Measurements from ENCODE around the gene PTPRS.

DNA sequence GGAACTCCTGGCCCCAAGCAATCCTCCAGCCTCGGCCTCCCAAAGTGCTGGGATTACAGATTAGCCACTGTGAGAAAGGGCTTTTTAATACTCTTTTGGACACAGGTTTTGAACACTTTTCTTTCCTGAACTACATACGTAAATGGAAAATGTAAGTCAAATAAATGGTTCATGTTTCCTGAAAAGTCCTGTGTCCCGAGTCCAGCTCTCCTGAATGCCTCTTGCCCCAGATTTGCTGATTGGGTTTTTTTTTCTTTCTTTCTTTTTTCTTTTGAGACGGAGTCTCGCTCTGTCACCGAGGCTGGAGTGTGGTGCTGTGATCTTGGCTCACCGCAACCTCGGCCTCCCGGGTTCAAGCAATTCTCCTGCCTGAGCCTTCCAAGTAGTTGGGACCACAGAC lies 24.5 kb downstream of the PTPRS start:
- TF ChIP-seq, protein P1, sequence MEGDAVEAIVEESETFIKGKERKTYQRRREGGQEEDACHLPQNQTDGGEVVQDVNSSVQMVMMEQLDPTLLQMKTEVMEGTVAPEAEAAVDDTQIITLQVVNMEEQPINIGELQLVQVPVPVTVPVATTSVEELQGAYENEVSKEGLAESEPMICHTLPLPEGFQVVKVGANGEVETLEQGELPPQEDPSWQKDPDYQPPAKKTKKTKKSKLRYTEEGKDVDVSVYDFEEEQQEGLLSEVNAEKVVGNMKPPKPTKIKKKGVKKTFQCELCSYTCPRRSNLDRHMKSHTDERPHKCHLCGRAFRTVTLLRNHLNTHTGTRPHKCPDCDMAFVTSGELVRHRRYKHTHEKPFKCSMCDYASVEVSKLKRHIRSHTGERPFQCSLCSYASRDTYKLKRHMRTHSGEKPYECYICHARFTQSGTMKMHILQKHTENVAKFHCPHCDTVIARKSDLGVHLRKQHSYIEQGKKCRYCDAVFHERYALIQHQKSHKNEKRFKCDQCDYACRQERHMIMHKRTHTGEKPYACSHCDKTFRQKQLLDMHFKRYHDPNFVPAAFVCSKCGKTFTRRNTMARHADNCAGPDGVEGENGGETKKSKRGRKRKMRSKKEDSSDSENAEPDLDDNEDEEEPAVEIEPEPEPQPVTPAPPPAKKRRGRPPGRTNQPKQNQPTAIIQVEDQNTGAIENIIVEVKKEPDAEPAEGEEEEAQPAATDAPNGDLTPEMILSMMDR (IDR thresholded peaks at IDR 0.05) = no peak
- TF ChIP-seq POLR2A (IDR thresholded peaks at IDR 0.05) = no peak
- no peak for TF ChIP-seq POLR2AphosphoS5 (IDR thresholded peaks at IDR 0.05; ENCODE audit: insufficient read depth in 1 of 2, low read depth in 1 of 2)

All from vagina (tissue), 2 donors.